HG02642 (cell line): ENCODE data around the gene PHB1.
A peak's percentile ranks its signal among the peaks of the same experiment; 100 is the strongest.
"Not testable (repeated sequence)": the region's sequence is repeated elsewhere in the genome, so short reads cannot be mapped to it uniquely, and the experiment has no call there.

Source experiments
- ATAC-seq: cut with Tn5 transposase; IDR thresholded peaks from one replicate; pipeline ENCODE4 v1.9.1; 2021; ENCODE audit warnings: mild to moderate bottlenecking; ENCODE audit not compliant: unreplicated experiment, poor library complexity

PHB1 gene

GRCh38 chr17:49407086-49407485 is 7.6 kb downstream of the PHB1 start:
- no peak for ATAC-seq

- no peak for ATAC-seq
Measured at GRCh38 chr17:49406421-49407061, 8.1 kb downstream of the PHB1 start.

- ATAC-seq: no peak
Measured at GRCh38 chr17:49404906-49405305, 9.8 kb downstream of the PHB1 start.

- no peak for ATAC-seq
Measured at GRCh38 chr17:49404361-49404760, 10.3 kb downstream of the PHB1 start.

- ATAC-seq: no peak
Measured at GRCh38 chr17:49403514-49404289, 11.0 kb downstream of the PHB1 start.

GRCh38 chr17:49402706-49403105 is 12.0 kb downstream of the PHB1 start:
- no peak for ATAC-seq

GRCh38 chr17:49401971-49402611 is 12.6 kb downstream of the PHB1 start:
- ATAC-seq: no peak

- no peak for ATAC-seq
Measured at GRCh38 chr17:49399995-49400394, 14.7 kb downstream of the PHB1 start.

- ATAC-seq: no peak
Measured at GRCh38 chr17:49397586-49397985, 17.1 kb downstream of the PHB1 start.

GRCh38 chr17:49393491-49394255 is 21.0 kb downstream of the PHB1 start:
- ATAC-seq: no peak

GRCh38 chr17:49390548-49391324 is 23.9 kb downstream of the PHB1 start:
- no peak for ATAC-seq

GRCh38 chr17:49389514-49390347 is 25.0 kb downstream of the PHB1 start:
- not testable (repeated sequence) for ATAC-seq

- ATAC-seq: no peak
Measured at GRCh38 chr17:49388692-49389513, 25.8 kb downstream of the PHB1 start.

GRCh38 chr17:49388290-49388640 is 26.4 kb downstream of the PHB1 start:
- ATAC-seq: peak; percentile 57

GRCh38 chr17:49387498-49388289 is 27.0 kb downstream of the PHB1 start:
- peak; percentile 15 for ATAC-seq

- ATAC-seq: no peak
Measured at GRCh38 chr17:49386373-49386772, 28.3 kb downstream of the PHB1 start.

GRCh38 chr17:49384951-49385350 is 29.7 kb downstream of the PHB1 start:
- ATAC-seq: no peak

GRCh38 chr17:49383060-49383459 is 31.6 kb downstream of the PHB1 start:
- ATAC-seq: no peak
